GM19043 (cell line): Measurements from ENCODE around the gene XYLB.
"Not testable (repeated sequence)": the region's sequence is repeated elsewhere in the genome, so short reads cannot be mapped to it uniquely, and the experiment has no call there.

Experiments used
- ATAC-seq: cut with Tn5 transposase; IDR thresholded peaks from one replicate; pipeline ENCODE4 v1.9.1; 2021; ENCODE audit warnings: low read depth; ENCODE audit not compliant: unreplicated experiment

XYLB gene

DNA sequence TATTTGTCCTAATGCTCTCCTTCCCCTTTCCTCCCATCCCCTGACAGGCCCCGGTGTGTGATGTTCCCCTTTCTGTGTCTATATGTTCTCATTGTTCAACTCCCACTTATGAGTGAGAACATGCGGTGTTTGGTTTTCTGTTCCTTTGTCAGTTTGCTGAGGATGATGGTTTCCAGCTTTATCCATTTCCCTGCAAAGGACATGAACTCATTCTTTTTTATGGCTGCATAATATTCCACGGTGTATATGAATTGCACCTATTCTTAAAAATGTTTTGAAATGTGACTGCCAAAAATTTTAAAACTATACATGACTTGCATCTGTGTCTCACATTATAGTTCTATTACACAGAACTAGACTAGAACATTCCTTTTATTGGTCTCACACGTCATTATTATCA lies 25.9 kb upstream of the XYLB start:
- not testable (repeated sequence) for ATAC-seq

DNA sequence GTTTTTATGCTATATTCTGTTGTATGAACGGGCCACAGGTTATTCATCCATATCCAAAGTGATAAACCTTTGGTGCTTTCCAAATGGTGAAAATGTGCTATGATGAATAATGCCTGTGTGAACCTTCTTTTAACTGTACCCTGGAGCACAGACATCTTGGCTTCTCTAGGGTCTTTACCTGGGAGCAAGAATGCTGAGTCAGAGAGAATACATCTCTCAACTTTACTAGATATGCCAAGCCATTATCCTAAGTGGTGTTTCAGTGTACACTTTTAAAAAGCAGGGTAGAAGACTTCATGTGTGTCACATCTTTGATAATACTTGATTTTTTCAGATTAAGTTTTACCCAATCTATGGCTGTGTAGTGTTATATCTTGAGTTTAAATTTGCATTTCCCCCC lies 23.5 kb upstream of the XYLB start:
- no peak for ATAC-seq

DNA sequence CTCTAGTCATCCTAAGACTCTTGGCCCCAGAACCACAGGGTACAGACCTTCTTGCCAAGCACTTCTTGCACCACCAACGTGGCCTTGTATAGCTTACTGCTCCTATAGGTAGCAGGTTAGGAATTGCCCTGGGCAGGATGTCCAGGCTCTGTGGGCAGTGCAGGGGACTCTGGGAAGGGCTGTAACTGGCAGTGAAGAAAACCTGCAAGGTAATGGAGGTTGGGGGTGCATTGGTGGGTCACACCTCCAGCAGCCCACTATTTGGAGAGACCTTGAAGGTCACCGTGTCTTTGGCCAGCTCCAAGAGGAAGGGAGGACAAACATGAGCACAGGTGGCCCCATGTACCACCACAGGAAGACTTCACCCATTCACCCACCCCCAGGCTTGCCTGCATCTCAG lies 21.3 kb upstream of the XYLB start:
- ATAC-seq, result no peak

DNA sequence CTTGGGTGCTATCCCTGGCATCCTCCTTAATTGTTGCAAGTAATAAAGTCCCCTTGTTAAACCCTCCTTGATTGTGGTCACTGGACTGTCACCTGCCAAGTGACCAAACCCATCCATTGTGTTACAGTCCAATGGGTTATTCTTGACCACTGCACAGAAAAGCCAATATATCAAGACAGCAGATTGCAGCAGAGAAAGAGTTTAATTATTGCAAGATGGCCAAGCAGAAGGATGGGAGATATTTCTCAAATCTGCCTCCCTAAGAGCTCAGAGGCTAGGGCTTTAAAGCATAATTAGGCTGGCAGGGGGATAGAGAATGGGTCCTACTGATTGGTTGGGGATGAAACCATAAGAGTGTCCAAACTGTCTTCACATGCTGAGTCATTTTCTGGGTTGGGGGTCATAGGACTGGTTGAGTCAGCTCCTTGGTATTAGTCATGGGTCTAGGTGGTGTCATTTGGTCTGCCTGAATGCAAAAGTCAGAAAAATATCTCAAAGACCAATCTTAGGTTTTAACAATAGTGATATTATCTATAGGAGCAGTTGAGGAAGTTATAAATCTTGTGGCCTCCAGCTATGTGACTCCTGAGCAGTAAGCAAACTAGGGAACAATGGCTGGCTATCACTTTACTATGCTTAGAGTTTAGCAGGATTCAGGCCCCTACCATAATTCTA lies 19.1 kb upstream of the XYLB start:
- no peak for ATAC-seq

- ATAC-seq, result no peak
These were observed 15.1 kb upstream of the XYLB start for GRCh38 chr3:38331257-38332022.

DNA sequence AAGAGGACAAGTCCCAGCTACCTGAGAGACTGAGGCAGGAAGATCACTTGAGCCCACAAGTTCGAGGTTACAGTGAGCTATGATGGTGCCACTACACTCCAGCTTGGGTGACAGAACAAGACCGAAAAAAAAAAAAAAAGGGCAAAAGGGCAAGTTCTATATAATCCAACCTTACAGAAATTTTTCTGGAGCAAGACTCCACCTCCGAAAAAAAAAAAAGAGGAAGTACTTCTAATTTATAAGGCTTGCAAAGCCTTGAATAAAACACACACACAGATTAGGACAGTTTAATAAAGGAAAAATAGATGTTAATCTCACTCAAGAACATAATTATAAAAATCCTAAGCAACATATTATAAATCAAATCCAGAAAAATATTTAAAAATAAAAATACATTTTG lies 14.4 kb upstream of the XYLB start:
- ATAC-seq, result no peak

DNA sequence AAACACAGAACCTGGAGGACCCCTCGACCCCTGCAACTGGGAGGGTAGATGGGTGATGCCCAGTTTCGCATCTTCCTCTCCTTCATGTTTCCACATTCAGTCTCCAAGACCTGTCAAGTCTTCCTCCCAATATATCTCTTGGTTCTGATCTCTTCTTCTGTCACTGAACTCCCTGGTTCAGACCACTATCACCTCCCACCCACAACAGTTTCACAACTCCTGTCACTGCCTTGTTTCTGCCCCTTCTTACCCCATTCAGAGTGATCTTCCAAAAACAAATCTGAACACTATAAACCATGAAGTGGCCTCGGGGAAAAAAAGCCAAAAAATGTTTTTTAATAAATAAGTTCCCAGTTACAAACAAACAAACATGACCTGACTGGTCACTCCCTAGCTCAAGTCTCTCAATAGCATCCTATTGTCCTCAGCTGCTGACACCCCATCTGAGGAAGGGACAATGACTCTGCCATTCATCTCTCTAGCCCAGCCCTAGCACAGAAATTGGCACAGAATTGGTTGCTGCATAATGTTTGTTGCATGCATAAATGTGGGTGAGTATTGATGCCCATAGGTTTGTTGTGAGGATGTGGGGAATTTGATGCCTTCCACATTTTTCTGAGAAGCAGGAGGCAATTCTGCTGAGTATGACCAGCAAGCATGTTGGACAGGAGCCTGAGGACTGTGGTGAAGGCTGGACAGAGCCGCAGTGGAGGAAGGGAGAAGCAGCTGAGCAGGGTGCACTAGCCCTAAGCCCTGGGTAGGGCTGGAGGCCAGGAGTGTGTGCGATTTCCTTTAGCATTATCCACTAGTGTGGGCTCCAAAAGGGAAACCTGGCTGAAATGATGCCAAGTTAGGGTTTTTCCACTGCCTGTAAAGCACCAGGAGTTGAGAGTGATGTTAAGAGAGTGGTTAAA lies 12.2 kb upstream of the XYLB start:
- ATAC-seq, result no peak

GRCh38 chr3:38335263-38335662 lies 11.3 kb upstream of the XYLB start:
- no peak for ATAC-seq

GRCh38 chr3:38337703-38338102 lies 8.9 kb upstream of the XYLB start:
- no peak for ATAC-seq

DNA sequence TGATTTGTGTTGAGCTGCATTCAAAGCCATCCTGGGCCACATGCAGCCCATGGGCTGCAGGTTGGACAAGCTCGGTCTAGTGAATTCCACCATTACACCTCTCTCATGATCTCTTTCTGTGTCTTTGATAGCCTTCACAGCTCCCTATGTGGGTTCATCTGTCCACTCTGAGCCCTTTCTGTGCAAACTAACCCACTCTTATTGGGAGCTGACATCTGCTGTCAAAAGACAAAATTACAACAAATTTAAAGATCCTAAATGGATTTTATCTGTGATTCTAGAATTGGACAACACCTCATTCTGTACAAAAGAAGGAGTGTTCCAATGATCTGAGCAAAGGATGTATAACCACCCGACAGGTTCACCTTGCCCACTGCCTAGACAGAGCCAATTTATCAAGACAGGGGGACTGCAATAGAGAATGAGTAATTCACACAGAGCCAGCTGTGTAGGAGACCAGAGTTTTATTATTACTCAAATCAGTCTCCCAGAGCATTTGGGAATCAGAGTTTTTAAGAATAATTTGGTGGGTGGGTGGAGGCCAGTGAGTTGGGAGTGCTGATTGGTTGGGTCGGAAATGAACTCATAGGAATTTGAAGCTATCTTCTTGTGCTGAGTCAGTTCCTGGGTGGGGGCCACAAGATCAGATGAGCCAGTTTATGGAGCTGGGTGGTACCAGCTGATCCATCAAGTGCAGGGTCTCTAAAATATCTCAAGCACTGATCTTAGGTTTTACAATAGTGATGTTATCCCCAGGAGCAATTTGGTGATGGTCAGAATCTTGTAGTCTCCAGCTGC lies 2.6 kb upstream of the XYLB start:
- ATAC-seq, result no peak

- no peak for ATAC-seq
These were observed 552 bp upstream of the XYLB start for GRCh38 chr3:38345879-38346586.

- ATAC-seq, result no peak
These were observed 1.0 kb downstream of the XYLB start for GRCh38 chr3:38347421-38348200.

- no peak for ATAC-seq
These were observed 2.3 kb downstream of the XYLB start for GRCh38 chr3:38348903-38349302.

DNA sequence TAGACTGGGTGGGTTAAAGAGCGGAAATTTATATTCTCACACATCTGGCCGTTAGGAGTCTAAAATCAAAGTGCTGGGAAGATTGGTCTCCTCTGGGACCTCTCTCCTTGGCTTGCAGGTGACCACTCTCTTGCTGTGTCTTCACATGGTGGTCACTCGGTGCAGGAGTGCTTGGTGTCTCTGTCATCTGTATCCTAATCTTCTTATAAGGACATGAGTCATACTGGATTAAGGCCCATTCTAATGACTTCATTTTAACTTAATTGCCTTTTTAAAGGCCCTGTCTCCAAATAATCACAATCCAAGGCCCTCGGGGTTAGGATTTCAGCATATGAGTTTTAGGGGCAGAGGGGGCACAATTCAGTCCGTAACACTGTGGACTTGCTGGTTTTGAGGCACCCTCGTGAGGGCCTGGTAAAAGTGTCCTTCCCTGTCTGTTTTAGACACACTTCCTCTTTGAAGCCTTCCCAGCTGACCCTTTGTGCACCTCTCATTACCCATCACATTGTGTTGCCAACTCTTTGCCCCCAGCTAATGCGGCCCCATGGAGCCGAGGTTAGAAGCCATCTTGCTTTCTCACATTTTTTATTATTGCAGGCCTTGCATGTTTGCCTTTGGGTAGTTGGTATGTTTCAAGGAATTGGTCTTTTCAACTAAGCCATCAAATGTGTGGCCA lies 3.2 kb downstream of the XYLB start:
- no peak for ATAC-seq

GRCh38 chr3:38353151-38353550 lies 6.6 kb downstream of the XYLB start:
- ATAC-seq, result no peak

DNA sequence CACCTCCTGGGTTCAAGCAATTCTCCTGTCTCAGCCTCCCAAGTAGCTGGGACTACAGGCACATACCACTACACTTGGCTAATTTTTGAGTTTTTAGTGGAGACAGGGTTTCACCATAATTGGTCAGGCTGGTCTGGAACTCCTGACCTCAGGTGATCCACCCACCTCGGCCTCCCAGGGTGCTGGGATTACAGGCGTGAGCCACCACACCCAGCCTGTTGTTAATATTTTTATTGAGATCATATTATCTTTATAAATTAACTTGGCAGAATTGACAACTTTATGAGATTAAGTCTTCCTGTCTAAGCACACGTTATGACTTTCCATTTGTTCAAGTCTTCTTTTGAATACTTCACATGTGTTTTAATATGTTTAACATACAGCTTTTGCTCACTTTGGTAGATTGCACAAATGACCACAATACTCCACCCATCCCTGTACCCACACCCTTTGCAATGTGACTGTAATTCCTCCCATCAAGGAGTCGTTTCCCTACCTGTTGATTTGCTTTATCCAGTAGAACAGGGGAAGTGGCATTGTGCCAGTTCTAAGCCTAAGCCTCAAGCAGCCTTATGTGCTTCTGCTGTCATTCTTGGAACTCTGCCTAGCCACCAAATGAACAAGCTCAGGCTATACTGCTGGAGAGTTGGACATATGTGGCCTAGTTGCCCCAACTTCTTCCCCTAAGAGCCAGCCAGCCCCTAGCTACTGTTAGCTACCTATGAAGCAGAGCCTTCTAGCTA lies 8.2 kb downstream of the XYLB start:
- ATAC-seq, result no peak

DNA sequence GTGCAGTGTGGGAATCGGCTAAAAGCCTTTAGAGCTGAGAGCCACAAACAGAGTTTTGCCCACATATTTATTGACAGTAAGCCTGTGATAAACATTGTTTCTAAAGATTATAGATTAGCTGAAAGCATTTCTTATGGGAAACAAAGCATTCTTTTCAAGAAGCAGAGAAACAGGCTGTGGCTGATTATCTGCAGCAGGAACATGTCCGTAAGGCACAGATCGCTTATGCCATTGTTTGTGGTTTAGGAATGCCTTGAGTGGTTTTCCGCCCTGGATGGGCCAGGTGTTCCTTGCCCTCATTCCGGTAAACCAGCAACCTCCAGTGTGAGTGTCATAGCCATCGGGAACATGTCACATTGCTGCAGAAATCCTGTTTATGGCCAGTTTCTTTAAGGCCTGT lies 12.5 kb downstream of the XYLB start:
- no peak for ATAC-seq

- no peak for ATAC-seq
These were observed 13.8 kb downstream of the XYLB start for GRCh38 chr3:38360345-38360744.
